Measurements from ENCODE around the gene VGLL4.

Gene VGLL4

DNA sequence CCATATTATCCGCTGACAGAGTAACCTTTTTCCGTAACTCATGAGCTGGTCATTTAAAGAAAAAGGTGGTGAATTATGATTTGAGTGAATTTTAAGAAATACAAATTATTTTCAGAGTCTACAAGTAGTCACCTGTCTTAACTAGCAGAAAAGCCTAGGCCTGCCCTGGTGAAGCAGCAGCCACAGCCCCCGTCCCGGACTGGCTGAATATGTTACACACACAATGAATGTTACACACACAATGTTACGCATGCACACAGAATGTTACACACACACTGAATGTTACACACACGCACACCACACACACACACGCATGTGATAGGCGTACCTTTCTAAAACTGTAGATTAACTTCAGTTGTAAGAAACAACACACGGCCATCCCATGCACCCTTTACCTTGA lies 77.8 kb downstream of the VGLL4 start:
- DNase-seq (ENCODE audit: low read depth in 2 of 2), result no peak

DNA sequence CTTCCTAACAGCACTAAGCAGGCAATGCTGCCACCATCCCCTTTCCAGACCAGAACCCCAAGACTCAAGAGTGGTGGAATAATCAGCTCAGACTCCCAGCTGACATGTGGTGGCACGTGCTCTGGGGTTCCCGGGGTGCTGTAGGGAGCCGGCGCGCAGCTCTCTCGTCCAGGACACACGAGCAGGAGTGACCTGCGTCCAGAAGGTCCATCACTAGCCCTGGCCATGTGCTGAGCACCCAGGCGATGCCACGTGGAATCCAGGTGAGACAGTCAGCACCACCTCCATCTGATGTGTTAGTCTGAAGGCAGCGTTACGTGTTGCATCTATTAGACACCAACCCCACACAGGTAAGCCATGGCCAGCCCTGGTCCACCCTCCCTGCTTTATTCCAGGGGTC lies 78.2 kb downstream of the VGLL4 start:
- no peak for DNase-seq (ENCODE audit: low read depth in 2 of 2)

DNA sequence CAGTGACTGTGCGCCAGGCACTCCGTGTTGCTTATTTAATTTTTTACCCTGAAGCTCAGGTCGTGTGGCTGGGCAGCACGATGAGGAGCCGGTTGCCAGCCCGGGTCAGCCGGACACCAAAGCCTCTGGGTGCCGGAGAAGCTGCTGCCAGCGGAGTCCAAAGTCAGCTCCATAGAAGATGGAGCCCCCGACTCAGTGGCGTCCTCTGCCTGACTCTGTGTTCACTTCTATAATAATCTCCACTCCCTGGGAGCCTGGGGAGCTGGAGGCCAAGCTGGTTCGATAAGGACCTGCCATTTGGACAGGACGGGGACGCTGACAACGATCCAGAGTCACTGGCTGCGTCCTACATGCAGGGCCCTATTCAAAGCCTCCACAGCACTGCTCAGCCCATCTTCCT lies 78.6 kb downstream of the VGLL4 start:
- no peak for DNase-seq (ENCODE audit: low read depth in 2 of 2)

DNA sequence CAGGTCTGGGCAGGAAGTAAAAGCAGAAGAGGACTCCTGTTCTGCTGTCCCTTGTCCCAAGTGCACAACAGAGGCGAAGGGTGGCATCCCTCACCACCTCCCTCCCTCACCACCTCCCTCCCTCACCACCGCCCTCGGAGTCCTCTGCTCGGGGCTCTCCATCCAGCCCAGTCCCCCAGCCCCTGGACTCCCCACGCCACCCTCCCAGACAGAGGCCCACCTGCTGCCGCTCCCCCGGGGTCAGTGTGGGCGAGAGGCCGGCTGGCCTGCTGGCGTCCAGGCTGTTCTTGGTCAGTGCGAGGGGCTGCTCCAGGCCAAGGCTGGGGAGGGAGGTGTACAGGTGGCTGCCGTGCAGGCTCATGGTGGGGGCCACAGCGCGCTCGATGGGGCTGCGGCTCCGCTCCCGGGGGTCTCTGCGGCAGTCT lies 79.1 kb downstream of the VGLL4 start:
- no peak for DNase-seq (ENCODE audit: low read depth in 2 of 2)

DNA sequence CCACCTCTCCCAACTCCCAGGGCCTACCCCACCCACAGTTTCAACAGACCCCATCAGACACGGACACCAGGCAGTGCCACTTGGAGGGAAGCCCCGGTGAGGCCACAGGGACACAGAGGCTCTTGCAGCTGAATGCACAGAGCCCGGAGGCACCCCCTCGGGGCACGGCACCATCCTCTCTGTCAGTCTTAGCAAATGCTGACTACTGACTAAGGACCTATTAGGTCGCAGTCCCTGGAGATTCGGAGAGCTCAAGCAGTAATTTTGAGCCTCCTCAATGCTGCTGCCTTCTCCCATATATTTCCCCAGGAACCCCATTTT lies 79.9 kb downstream of the VGLL4 start:
- no peak for DNase-seq (ENCODE audit: low read depth in 2 of 2)

DNA sequence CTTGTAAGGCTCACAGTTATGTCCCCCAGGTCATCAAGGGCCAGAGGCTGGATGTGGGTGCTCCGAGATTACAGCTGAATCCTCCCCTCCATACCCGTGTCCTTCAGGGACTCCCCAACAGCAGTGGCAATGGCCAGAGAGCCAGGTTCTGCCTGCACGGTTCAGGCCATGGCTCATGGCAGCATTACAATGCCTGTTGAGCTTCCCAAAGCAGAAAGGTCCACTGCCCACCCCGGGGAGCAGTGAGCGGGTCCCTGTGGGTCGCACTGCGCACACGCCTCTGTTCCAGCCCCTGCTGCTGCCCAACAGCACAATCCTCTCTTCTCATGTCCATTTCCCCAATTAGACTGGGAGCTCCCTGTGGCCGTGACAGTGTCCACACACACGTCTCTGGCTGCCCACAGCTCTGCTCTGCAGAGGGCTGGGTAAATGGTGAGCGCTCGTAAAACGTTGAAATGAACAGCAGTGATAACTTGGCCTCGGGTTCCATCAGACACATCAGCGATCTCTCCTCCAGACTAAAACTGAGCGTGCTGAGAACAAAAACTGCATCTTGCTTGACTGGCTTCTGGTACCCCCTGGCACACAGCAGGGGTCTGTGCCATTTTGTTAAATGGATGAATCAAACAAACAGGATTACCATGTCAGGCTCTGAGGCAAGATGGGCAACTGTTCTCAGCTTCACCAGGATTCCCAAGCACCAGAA lies 80.4 kb downstream of the VGLL4 start:
- DNase-seq (ENCODE audit: low read depth in 2 of 2), result no peak

DNA sequence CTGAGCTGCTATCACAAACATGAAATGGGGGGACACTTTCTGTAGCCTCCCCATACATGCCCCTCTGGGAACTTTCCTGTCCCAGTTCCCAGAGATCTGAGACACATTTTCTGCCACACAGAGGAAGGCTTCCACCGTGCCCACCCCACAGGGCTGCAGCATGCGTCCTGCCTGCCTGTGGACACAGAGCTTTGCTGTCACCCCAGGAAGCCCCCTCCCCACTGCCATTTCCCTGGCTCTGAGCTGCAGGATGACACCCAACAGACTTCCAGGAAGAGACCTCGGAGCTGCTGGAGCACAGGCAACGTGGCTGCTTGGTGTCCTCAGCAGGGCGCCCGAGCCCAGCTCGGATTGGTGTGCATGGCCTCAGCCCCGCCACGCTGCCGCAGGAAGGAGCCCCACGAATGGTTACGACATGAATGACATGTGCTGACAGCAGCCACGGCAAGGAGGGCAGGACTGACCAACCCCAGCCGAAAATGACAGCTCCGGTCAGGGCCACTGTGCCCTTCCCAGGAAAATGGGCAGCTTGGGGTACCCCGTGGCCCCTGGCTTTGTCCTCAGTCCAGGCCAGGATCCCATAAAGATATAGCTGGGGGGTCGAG lies 81.3 kb downstream of the VGLL4 start:
- DNase-seq (ENCODE audit: low read depth in 2 of 2), result no peak

DNA sequence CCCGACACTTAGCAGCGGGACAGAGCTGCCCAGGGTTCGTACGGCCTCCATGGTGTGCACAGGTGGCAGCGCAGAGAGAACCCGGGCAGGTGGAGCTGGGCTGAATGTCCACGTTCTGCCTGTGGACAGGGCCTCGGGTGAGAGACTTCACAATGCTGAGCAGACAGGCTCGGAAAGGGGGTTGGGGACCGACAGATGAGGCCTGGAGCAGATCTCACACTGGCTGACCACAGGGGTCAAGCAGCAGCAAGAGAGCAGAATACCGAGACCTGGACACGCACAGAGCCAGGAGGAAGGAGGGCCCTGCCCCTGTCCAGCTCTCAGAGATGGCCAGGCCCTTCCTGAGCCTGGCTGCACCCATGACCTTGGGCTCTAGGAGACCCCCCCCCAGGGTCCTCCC lies 83.0 kb downstream of the VGLL4 start:
- DNase-seq (ENCODE audit: low read depth in 2 of 2), result no peak

DNA sequence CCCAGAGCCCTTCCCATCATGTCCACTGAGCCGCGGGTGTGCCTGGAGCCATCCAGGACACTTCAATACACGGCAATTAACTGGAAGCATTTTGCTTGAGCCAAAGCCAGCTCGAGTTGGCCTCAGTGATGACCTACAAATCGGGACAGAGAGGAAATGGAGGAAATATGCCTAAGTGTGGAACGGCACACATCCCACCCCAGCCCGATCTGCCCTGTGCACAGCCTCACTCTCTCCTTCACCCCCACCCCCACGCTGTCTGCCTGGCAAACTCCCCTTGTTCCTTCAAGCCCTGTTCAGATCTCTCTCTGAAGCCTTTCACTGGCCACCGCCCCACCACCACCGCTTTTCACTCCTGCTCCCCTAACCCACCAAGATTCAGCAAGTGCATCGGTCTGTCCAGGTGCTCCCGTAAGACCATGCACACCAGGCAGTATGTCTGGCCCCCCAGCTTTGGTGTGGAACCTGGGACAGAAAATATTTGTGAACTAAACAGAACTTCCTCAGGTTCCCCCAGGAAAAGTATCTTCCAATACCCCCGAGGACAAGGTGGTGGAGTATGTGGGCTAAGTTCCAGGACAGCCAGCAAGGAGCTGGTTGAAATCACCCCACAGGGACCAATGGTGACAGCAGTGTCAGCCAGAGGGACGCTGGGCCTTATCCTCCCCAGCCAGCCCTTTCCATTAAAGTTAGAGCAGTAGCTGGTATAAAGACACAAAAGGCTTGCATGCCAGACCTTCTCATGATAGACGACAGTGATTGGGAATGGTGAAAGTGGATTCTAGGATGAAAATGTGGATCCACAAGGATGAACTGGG lies 83.7 kb downstream of the VGLL4 start:
- no peak for DNase-seq (ENCODE audit: low read depth in 2 of 2)

DNA sequence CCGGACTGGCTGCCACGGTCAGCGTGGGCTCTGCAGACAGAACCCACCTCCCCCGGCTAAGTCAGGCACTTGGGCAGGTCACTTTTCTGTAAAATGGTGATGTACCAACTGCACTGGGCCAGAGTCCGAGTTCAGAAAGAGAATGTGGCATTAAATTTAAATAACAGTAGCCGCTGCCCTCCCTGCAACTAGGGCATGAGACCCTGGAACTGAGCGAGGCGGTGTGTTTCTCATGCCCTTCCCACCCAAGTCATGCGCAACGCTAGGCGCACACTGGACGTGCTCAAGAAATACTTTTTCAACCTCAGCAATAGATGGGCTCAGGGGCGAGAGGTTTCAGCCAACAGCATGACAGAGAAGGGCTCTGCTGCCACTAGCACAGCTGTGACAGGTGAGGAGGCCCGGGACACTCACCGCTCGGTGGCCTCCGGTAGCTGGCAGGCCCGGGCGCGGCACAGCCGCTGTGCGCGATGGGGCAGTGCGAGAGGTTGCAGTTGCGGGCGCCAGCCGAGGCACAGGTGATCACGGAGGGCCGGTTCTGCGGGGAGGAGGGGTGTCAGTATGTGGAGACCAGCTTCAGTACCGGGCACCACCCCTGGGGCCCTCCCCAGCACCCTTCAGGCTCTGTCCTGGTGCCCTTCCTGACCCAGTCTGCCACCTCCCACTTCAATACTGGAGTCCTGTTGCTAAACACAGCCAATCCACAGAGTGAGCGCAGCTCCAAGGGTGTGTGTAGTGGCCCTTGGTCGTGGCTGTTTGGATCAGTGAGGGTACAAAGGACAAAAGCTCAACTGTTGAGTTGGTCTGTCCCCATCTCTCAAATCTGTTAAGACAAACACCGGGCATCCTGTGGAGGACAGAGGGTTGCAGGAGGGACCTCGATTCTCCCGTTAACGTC lies 84.5 kb downstream of the VGLL4 start:
- no peak for DNase-seq (ENCODE audit: low read depth in 2 of 2)

DNA sequence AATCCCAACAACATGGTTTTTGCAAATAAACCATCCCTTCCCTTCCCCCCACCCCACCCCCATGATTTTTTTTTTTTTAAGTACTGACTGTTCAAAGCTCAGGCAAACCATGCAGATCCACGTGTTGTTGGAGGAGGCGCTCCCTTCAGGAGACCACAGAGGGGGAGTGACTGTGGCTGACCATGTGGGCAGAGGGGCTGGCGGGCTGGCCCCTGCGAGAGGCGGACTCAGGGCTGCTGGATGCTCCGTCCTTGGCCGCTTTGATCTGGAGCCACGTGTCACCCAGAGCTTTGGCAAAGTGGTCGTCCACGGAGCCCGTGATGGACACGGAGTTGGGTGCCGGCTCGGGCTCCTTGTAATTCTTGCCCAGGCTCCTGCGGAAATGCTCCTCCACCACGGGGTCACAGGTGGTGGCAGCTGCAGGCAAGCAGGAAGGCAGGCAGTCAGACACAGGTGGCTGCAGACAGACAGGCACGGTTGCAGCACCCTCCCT lies 85.3 kb downstream of the VGLL4 start:
- no peak for DNase-seq (ENCODE audit: low read depth in 2 of 2)

DNA sequence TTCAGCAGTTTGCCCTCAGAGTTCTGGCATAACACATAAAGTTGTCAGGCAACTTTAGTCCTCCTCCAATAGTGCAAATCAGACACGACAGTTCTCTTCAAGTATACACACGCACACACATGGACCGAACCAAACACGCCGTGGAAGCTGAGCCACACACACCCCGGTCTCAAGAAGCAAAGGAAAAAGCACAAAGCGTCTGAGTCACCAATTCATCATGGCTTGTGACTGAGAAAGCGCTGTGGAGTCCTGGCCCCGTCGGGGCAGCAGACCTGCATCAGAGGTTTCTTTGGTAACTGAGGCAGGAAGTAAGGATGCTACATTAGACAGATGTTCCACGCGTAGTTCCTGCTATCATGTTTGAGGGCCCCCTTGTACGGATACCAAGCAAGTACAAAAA lies 85.7 kb downstream of the VGLL4 start:
- no peak for DNase-seq (ENCODE audit: low read depth in 2 of 2)

DNA sequence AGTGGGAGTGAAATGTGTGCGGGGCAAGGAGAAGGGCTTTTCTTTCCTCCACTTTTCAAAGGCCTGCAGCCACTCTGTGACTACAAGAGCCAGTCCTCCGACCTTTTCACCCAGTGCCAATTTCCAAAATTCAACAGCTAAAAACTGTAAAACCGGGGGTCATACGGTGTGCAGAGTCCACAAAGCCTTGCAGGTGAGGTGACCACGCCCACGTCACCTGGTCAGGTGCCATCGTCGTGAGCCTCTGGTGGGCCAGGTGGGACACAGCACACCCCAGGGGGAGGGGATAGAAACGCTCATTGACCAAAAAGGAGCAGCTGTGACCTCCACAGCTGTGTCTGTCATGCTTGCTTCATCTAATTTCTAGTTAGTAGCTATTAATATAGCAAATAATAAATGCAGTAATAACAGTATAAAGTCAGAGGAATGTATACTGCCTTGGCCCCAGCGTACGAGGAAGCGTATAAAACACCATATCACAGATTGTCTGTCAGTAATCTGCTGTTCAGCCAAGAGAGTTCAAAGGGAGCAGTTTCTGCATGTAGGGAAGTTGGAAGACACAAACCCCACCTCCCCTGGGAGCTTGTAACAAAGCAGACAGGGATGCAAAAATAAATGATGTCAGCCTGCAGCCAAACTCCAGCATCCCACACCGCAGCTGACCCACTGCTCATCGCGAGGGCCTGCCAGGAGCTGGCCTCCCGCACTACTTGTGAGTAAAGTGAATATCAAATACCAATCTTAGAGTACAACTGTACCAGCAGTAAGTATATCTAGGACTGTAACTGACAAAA lies 86.7 kb downstream of the VGLL4 start:
- no peak for DNase-seq (ENCODE audit: low read depth in 2 of 2)

DNA sequence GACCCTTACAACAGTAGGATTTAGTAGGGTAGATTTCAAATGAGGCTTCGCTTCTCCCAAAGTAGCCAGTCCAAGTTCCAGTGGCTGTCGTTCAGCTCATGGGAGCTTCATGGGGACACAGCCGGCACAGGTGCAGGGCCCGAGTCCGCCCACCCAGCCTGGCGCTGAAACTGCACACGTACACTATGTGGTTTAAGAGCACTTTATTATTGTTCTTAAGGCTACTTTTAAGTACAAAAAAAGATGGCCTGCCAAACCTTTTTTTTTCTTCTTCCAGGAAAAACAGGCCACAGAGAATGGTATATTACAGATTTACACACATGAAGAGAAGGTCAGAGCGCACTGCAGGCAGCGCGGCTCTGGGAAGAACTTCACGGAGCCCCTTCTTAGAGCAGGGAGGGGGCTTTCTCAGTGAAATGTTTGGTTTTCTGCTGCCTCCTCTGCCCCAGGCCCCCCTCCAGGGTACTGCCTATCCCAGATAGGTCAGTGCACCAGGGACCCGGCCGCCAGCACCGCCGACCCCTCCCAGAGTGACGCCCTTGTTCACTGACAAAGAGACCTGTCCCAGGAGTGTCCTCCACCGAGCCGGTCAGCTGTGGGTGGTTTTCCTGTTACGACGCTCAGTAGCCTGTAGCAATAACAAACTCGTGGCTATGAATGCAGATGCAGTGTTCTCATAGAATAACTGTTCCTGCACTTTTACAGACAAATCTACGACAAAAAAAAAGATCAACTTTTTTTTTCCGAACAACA lies 87.7 kb downstream of the VGLL4 start:
- no peak for DNase-seq (ENCODE audit: low read depth in 2 of 2)

DNA sequence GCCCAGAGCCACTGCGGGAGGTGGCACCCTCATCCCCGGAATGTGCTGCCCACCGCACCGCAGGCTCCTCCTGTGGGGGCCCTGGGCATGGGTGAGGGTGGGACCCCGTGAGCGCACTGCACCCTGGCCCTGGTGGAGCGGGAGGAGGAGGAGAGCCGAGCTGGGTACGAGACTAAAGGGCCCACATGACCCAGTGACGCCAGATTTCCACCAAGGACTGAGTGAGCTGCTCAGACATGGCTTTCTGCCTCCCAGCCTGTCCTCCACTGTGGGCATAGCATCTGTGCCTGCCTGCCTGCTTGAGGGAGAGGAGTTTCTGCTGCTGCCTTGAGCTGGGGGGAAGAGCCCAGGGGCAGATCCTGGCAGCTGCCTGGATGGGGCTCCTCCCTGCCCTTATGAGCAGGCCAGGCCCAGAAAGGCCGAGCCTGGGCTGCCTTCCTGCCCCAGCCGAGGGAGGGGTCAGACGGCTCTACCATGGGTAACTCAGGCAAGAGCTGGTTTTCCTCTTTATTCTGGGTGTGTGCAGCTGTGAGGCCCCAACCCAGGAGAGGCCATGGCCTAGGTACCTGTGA lies 88.4 kb downstream of the VGLL4 start:
- no peak for DNase-seq (ENCODE audit: low read depth in 2 of 2)

DNA sequence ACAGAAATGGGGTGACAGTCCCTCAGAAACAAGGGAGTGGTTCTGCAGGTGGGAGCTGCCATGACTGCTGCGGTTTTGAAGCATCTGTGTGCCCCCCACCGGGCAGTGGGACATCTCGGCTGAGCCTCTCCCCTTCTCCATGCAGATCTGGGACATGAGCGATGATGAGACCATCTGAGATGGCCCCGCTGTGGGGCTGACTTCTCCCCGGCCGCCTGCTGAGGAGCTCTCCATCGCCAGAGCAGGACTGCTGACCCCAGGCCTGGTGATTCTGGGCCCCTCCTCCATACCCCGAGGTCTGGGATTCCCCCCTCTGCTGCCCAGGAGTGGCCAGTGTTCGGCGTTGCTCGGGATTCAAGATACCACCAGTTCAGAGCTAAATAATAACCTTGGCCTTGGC lies 89.0 kb downstream of the VGLL4 start:
- no peak for DNase-seq (ENCODE audit: low read depth in 2 of 2)

DNA sequence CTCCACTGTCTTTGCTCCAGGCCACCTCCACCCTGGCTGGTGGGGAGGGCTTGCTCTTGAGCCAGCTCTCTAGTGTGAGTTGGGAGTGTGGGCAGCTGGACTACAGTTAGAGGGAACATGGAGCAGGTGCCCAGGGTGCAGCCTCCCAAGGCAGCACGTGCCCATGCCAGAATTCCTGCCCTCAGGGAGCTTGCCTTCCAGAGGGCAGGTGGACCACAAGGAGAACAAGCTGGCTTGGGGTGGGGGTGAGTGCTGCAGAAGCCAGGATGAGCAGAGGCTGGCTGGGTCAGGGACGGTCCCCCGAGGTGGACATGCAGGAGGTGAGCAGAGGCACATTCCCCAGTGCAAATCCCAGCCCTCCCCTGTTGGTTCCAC lies 89.5 kb downstream of the VGLL4 start:
- DNase-seq (ENCODE audit: low read depth in 2 of 2), result no peak

DNA sequence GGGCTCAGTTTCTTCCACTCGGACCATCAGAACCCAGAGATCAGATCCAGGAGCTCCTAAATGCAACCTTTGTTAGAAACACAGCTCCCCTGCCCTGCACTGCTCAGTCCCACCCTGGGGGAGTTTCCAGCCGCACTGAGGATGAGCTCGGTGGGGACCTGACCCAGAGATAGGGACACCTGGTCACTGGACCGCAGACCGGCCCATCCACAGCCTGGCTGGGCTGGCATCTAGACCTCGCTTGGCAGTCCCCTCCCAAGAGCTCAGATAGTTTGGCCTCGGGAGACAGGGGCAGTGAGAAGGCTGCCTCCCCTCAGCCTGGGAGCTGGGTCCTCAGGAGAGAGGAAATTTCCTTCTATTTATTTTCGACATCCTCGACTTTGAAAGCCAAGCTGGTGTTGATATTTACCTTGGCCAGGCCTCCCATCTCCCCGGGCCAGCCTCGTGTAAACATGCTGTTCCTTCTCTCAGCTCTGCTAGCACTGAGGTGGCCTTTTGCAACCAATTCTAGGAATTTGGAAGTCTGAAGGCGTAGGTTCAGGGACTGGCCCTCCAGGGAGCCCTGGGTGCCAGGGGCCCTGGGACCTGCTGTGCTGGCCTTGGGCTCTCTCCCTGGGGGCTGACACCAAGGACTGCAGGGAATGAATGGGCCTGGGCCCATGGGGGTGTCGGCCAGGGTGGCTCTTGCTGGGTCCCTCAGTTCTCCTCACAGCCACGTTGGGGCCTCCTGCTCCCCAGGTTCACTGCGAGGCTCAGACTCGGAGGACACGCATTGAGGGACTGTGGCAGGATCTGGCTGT lies 90.1 kb downstream of the VGLL4 start:
- DNase-seq (ENCODE audit: low read depth in 2 of 2), result no peak

Data from stimulated activated CD8-positive, alpha-beta memory T cell treated with anti-CD3 and anti-CD28 coated beads, Interleukin-7, amount 100 ng/mL, for 1 hour (primary cell).